K562 (cell line): ENCODE measurements around the gene MGAM2. TPM values are rescaled to one million over a fixed set of nuclear protein-coding genes. Genes with fewer than 3 reads are reported as not detected.

Experiments
- ATAC-seq: fragments of 200-7000 bp; cut with Tn5 transposase; 3 replicates; pipeline ENCODE4 v1.9.1; 2020; ENCODE audit warnings: moderate library complexity
- BruUV-seq: library from RNA; stranded (reverse); fragments of 400-500 nt; replicated peaks from 2 replicates; lab custom pipeline; 2021; lab: Mats Ljungman, UMichigan
- CTCF ChIA-PET: fragments of 300-600 bp; formaldehyde crosslinking; extraction: SDS; loops from one replicate; lab custom pipeline; 2021; ENCODE audit warnings: low intra/inter-chr PET ratio; lab: Yijun Ruan, JAX
- POLR2A ChIA-PET: fragments of 300-600, 350-650 bp; sonication (Branson Sonifier 250); formaldehyde crosslinking; extraction: SDS; loops from one replicate; lab custom pipeline; 2021; ENCODE audit warnings: antibody characterized with exemption, inconsistent platforms; lab: Yijun Ruan, JAX
- DNase-seq, 4 experiments: peaks; one replicate each; pipeline versions ENCODE4 v3.0.0 to v3.0.0-alpha.2; 2011 to 2018; ENCODE audit warnings: low spot score in 3 of 4, mixed read lengths in 3 of 4; ENCODE audit errors: extremely low read depth in 1 of 4
- FAIRE-seq: peaks from 2 replicates; lab custom pipeline; 2011; peaks lifted over from hg19 to GRCh38; lab: Jason Lieb, UNC
- H2AFZ ChIP-seq: 2 replicates; pipeline ENCODE4 v1.6.0; 2011; ENCODE audit warnings: low read depth, low read length, control low read depth, inconsistent platforms
- H3K27ac ChIP-seq: fragments of 200-600 bp; 3 replicates; pipeline ENCODE4 v1.8.0; 2011; ENCODE audit warnings: low read depth, mild to moderate bottlenecking, control low read depth, inconsistent platforms, low read length, moderate library complexity, mixed read lengths; ENCODE audit errors: extremely low read depth
- H3K27me3 ChIP-seq, 2 experiments: fragments of 300-600 bp in 1 of 2; 2 replicates in 1 of 2; 3 replicates in 1 of 2; pipeline versions ENCODE4 v1.6.0 to v1.8.0; 2011; ENCODE audit warnings: inconsistent platforms in 2 of 2, low read length in 2 of 2, mild to moderate bottlenecking in 1 of 2, mixed read lengths in 1 of 2, moderate library complexity in 1 of 2; ENCODE audit not compliant: control insufficient read depth in 2 of 2, insufficient read depth in 2 of 2
- H3K36me3 ChIP-seq: fragments of 300-600 bp; 3 replicates; pipeline ENCODE4 v1.8.0; 2011; ENCODE audit warnings: mild to moderate bottlenecking, low read length, inconsistent platforms; ENCODE audit not compliant: control insufficient read depth, insufficient read depth
- H3K4me1 ChIP-seq, 2 experiments: fragments of 200-600 bp in 1 of 2; replicated peaks in 1 of 2; 2 replicates in 1 of 2; 3 replicates in 1 of 2; pipeline versions ENCODE4 v1.5.1 to v1.8.0; 2011; ENCODE audit warnings: inconsistent platforms in 2 of 2, low read length in 2 of 2, mild to moderate bottlenecking in 1 of 2, mixed read lengths in 1 of 2, moderate library complexity in 1 of 2; ENCODE audit not compliant: control insufficient read depth in 2 of 2, insufficient read depth in 2 of 2
- H3K4me2 ChIP-seq: 2 replicates; pipeline ENCODE4 v1.6.1; 2011; ENCODE audit warnings: low read length, control low read depth, inconsistent platforms, mixed read lengths; ENCODE audit not compliant: insufficient read depth
- H3K4me3 ChIP-seq: fragments of 200-600 bp; sonication (generic), shearing (Covaris generic); 2 replicates; pipeline ENCODE4 v1.5.1; 2016; ENCODE audit warnings: control low read depth, inconsistent platforms
- H3K79me2 ChIP-seq: fragments of 200-600 bp; 3 replicates; pipeline ENCODE4 v1.8.0; 2011; ENCODE audit warnings: low read length, inconsistent platforms; ENCODE audit not compliant: control insufficient read depth, insufficient read depth
- H3K9ac ChIP-seq, 2 experiments: 2 replicates each; pipeline versions ENCODE4 v1.6.0 to v1.6.1; 2011; ENCODE audit warnings: low read depth in 2 of 2, low read length in 2 of 2, control low read depth in 1 of 2, inconsistent platforms in 1 of 2, mild to moderate bottlenecking in 1 of 2, mixed read lengths in 1 of 2; ENCODE audit not compliant: insufficient read depth in 1 of 2
- H3K9me1 ChIP-seq: one replicate; pipeline ENCODE4 v1.6.0; 2011; ENCODE audit warnings: inconsistent platforms, mild to moderate bottlenecking, low read length, moderate library complexity; ENCODE audit not compliant: control insufficient read depth, insufficient read depth
- H3K9me3 ChIP-seq: replicated peaks from 2 replicates; pipeline ENCODE4 v1.5.1; 2011; ENCODE audit warnings: low read depth, low read length, inconsistent platforms; ENCODE audit not compliant: control insufficient read depth, insufficient read depth
- H4K20me1 ChIP-seq: replicated peaks from 2 replicates; pipeline ENCODE4 v1.6.1; 2011; ENCODE audit warnings: low read length, inconsistent platforms, mixed read lengths; ENCODE audit not compliant: control insufficient read depth, insufficient read depth
- CLOCK ChIP-seq: fragments of 250-450 bp; sonication (Bioruptor Pico); IDR thresholded peaks from 2 replicates; pipeline ENCODE4 v1.4.0; 2020; ENCODE audit warnings: mild to moderate bottlenecking, moderate library complexity, borderline replicate concordance
- DNMT1 ChIP-seq: fragments of 450-650 bp; IDR thresholded peaks from 2 replicates; pipeline ENCODE4 v1.6.1; 2016; ENCODE audit warnings: antibody characterized with exemption, mild to moderate bottlenecking
- MAZ ChIP-seq, 2 experiments: fragments of 450-650 bp in 1 of 2; sonication (generic) in 1 of 2; formaldehyde crosslinking; IDR thresholded peaks in 1 of 2; conservative IDR thresholded peaks in 1 of 2; 2 replicates each; pipeline versions ENCODE4 v1.4.0 to v1.5.0; 2020; ENCODE audit warnings: mild to moderate bottlenecking in 1 of 2, missing genetic modification reagents in 1 of 2
- MTA3 ChIP-seq: fragments of 450-650 bp; formaldehyde crosslinking; IDR thresholded peaks from 2 replicates; pipeline ENCODE4 v1.6.1; 2017; ENCODE audit warnings: mild to moderate bottlenecking, borderline replicate concordance
- RFX1 ChIP-seq: fragments of 450-650 bp; IDR thresholded peaks from 2 replicates; pipeline ENCODE4 v1.6.1; 2016; ENCODE audit warnings: mild to moderate bottlenecking, moderate library complexity
- XRCC4 ChIP-seq: IDR thresholded peaks from one replicate; pipeline ENCODE4 v1.6.1; 2011; ENCODE audit not compliant: insufficient read depth, insufficient read length; ENCODE audit errors: extremely low read depth
- ZKSCAN1 ChIP-seq: fragments of 150-350 bp; IDR thresholded peaks from 2 replicates; pipeline ENCODE4 v1.6.1; 2016; ENCODE audit warnings: low read depth, low read length
- ZNF785 ChIP-seq: fragments of 250-450 bp; sonication (Bioruptor Pico); IDR thresholded peaks from 2 replicates; pipeline ENCODE4 v1.4.0; 2020; ENCODE audit warnings: mild to moderate bottlenecking
- ZSCAN32 ChIP-seq: fragments of 450-650 bp; formaldehyde crosslinking; IDR thresholded peaks from 2 replicates; pipeline ENCODE4 v1.4.0; 2020; ENCODE audit warnings: mild to moderate bottlenecking, moderate library complexity
- WGBS: fragments of 100-300 bp; shearing (Covaris generic); methylation state at CpG from one replicate; pipeline ENCODE4 v1.1.6; 2016; ENCODE audit warnings: low coverage, mixed read lengths; ENCODE audit not compliant: insufficient coverage; ENCODE audit errors: missing lambda C conversion rate; 5-methylcytosine and 5-hydroxymethylcytosine counted together
- in situ Hi-C: fragments of 300-500 bp; cut with MboI; formaldehyde crosslinking; loops from 4 replicates; pipeline ENCODE4 v1.15.0; 2018; ENCODE audit warnings: inconsistent platforms, mixed read lengths
- intact Hi-C: fragments of 100-400 bp; cut with micrococcal nuclease; formaldehyde crosslinking; loops from 2 replicates; pipeline ENCODE4 v1.14.2; 2022
- polyA plus RNA-seq, 8 experiments: library from polyadenylated mRNA; depleted of rRNA in 4 of 8; stranded (reverse) in 5 of 8; unstranded in 3 of 8; fragments of >200 nt; fragmentation: Nextera tagmentation in 2 of 8; fragmentation: Illumina TruSeq in 1 of 8; extraction: Ambion mirVana in 2 of 8; extraction: Trizol in 1 of 8; gene quantifications; 2 replicates each; pipeline versions ENCODE4 v1.2.1 to v1.2.3, GENCODE V29; 2011 to 2014; ENCODE audit warnings: inconsistent platforms in 1 of 8, missing spikeins in 1 of 8
- total RNA-seq, 7 experiments: library from RNA; depleted of rRNA in 6 of 7; stranded (reverse); fragments of >200 nt in 6 of 7; fragmentation: Illumina TruSeq in 2 of 7; extraction: Trizol in 2 of 7; gene quantifications; 2 replicates each; pipeline versions ENCODE4 v1.2.1 to v1.2.3, GENCODE V29; 2011 to 2021; ENCODE audit warnings: low replicate concordance in 1 of 7

MGAM2 gene
- total and polyA plus RNA-seq, 9 of the 15 experiments (the other 6 are each of a cell fraction or from before 2014, with no cell fraction given): 0.03 TPM; not detected in 8

- BruUV-seq: no TSS peak
- H3K4me1 ChIP-seq: no peaks in the 10 kb centered on the region
- DNase-seq (no peak), ATAC-seq (no peak), FAIRE-seq (no peak)
- H3K27me3 ChIP-seq: no peaks in the 10 kb centered on the region
- no peaks in the 10 kb centered on the region for H3K9me1 ChIP-seq
- no peak overlapping the region for H3K4me2 ChIP-seq
- CTCF ChIA-PET: no interaction called here
- TF ChIP-seq ZKSCAN1 (no peak), MTA3 (no peak), ZSCAN32 (CRISPR knock-in tag) (no peak)
- POLR2A ChIA-PET: no interaction called here
- H3K27ac ChIP-seq: no peak overlapping the region
- no peak overlapping the region for H3K9ac ChIP-seq
- 0% methylated on average over 1 of the region's 1 CpG for WGBS
- in situ Hi-C loops (no loop called here), intact Hi-C loops (no loop called here)
- H3K9me3 ChIP-seq: no peaks in the 10 kb centered on the region
- H3K36me3 ChIP-seq: no peaks in the 10 kb centered on the region
- H3K4me3 ChIP-seq: no peak overlapping the region
- no peaks in the 10 kb centered on the region for H4K20me1 ChIP-seq
- no peaks in the 10 kb centered on the region for H3K79me2 ChIP-seq
- no peak overlapping the region for H2AFZ ChIP-seq
These were observed 88.7 kb downstream of the MGAM2 start for GRCh38 chr7:142200206-142200605.

- Histone ChIP-seq H3K9me3 (no peaks in the 10 kb centered on the region), H3K4me3 (no peak overlapping the region), H3K4me1 (no peaks in the 10 kb centered on the region), H3K79me2 (no peaks in the 10 kb centered on the region), H2AFZ (no peak overlapping the region), H3K4me2 (no peak overlapping the region), H4K20me1 (no peaks in the 10 kb centered on the region), H3K36me3 (no peaks in the 10 kb centered on the region), H3K27me3 (no peaks in the 10 kb centered on the region), H3K9me1 (no peaks in the 10 kb centered on the region), H3K9ac (no peak overlapping the region), H3K27ac (no peak overlapping the region)
- no peak for TF ChIP-seq MAZ (CRISPR knock-in tag; conservative IDR thresholded peaks at IDR 0.05 in 1 of 2, IDR thresholded peaks at IDR 0.05 in 1 of 2)
- TF ChIP-seq XRCC4: no peak
- TF ChIP-seq RFX1: peak; percentile 48
- TF ChIP-seq CLOCK (CRISPR knock-in tag): no peak
- TF ChIP-seq MTA3: no peak
- TF ChIP-seq DNMT1: no peak
- TF ChIP-seq ZNF785 (CRISPR knock-in tag): no peak
- ChIA-PET CTCF (no interaction called here), POLR2A (no interaction called here)
- in situ Hi-C loops (no loop called here), intact Hi-C loops (no loop called here)
- DNase-seq (no peak), ATAC-seq (no peak), FAIRE-seq (no peak)
- no TSS peak for BruUV-seq
- WGBS: 0% methylated on average over 1 of the region's 1 CpG
These were observed 117.1 kb downstream of the MGAM2 start for GRCh38 chr7:142228537-142229104.
